Measurements from ENCODE around the gene ACO1.

DNA sequence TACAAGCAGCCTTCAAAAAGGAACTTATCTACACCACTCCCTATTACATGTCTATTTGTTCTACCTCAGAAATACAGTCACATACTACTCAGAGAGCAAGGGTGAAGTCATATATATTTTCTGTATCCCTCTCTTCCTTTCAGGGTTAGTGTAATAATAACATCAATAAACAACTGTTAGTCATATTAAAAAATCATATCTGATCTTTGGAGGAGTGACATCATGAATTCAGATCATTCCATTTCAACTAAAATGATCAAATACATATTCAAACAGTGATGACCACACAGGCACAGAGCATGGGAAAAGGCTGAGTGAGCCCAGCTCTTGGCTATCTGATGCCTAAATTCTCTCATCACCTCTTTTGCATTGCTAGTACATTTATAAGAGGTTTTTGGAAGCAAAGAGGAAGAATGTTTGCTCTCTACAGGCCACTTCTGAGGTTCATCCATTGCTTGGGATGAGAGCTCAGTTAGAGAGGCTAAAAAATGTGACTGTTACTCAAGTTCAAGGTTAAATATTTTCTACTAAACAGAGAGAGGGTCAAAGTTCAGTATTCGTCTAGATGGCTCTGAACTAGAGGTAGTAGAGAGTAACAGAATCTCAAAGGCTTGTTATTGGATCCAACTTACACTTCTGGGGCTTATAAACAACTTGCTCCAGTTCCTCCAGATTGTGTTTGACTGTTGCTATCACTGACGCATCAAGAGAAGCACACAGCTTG, 102.6 kb downstream of the ACO1 start:
- TF ChIP-seq, protein P1, sequence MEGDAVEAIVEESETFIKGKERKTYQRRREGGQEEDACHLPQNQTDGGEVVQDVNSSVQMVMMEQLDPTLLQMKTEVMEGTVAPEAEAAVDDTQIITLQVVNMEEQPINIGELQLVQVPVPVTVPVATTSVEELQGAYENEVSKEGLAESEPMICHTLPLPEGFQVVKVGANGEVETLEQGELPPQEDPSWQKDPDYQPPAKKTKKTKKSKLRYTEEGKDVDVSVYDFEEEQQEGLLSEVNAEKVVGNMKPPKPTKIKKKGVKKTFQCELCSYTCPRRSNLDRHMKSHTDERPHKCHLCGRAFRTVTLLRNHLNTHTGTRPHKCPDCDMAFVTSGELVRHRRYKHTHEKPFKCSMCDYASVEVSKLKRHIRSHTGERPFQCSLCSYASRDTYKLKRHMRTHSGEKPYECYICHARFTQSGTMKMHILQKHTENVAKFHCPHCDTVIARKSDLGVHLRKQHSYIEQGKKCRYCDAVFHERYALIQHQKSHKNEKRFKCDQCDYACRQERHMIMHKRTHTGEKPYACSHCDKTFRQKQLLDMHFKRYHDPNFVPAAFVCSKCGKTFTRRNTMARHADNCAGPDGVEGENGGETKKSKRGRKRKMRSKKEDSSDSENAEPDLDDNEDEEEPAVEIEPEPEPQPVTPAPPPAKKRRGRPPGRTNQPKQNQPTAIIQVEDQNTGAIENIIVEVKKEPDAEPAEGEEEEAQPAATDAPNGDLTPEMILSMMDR (IDR thresholded peaks at IDR 0.05; ENCODE audit: poor library complexity, severe bottlenecking): no peak
- TF ChIP-seq RAD21 (conservative IDR thresholded peaks at IDR 0.05) (no peak), POLR2AphosphoS5 (IDR thresholded peaks at IDR 0.05) (no peak), EZH2 (IDR thresholded peaks at IDR 0.05; ENCODE audit: borderline replicate concordance, insufficient read depth, low read length, poor library complexity, severe bottlenecking) (no peak), TAF1 (IDR thresholded peaks at IDR 0.05; ENCODE audit: low read depth) (no peak)
- TF ChIP-seq, protein P2, sequence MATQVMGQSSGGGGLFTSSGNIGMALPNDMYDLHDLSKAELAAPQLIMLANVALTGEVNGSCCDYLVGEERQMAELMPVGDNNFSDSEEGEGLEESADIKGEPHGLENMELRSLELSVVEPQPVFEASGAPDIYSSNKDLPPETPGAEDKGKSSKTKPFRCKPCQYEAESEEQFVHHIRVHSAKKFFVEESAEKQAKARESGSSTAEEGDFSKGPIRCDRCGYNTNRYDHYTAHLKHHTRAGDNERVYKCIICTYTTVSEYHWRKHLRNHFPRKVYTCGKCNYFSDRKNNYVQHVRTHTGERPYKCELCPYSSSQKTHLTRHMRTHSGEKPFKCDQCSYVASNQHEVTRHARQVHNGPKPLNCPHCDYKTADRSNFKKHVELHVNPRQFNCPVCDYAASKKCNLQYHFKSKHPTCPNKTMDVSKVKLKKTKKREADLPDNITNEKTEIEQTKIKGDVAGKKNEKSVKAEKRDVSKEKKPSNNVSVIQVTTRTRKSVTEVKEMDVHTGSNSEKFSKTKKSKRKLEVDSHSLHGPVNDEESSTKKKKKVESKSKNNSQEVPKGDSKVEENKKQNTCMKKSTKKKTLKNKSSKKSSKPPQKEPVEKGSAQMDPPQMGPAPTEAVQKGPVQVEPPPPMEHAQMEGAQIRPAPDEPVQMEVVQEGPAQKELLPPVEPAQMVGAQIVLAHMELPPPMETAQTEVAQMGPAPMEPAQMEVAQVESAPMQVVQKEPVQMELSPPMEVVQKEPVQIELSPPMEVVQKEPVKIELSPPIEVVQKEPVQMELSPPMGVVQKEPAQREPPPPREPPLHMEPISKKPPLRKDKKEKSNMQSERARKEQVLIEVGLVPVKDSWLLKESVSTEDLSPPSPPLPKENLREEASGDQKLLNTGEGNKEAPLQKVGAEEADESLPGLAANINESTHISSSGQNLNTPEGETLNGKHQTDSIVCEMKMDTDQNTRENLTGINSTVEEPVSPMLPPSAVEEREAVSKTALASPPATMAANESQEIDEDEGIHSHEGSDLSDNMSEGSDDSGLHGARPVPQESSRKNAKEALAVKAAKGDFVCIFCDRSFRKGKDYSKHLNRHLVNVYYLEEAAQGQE (IDR thresholded peaks at IDR 0.05; ENCODE audit: borderline replicate concordance): no peak

Measured in neural cell (in vitro differentiated cells).